Panc1 (cell line): Measurements from ENCODE around the gene RITA1. TPM values are rescaled to one million over a fixed set of nuclear protein-coding genes. Genes with fewer than 3 reads are reported as not detected.

Experiments used
- ATAC-seq: fragments of 200-7000 bp; cut with Tn5 transposase; 2 replicates; pipeline ENCODE4 v1.9.1; 2020; ENCODE audit warnings: mild to moderate bottlenecking, moderate library complexity
- BruUV-seq: library from RNA; stranded (reverse); fragments of 400-500 nt; replicated peaks from 2 replicates; lab custom pipeline; 2021; lab: Mats Ljungman, UMichigan
- CTCF ChIA-PET: fragments of 300-600 bp; sonication (Branson Sonifier 250); formaldehyde crosslinking; loops from one replicate; lab custom pipeline; 2022; ENCODE audit warnings: antibody characterized with exemption; lab: Charles Lee
- POLR2A ChIA-PET: fragments of 300-600 bp; sonication (Branson Sonifier 250); formaldehyde crosslinking; loops from one replicate; lab custom pipeline; 2022; ENCODE audit warnings: antibody characterized with exemption; lab: Charles Lee
- DNase-seq: peaks from one replicate; pipeline ENCODE4 v3.0.0-alpha.2; 2010; ENCODE audit warnings: low read depth, low spot score
- H3K27ac ChIP-seq: 2 replicates; pipeline ENCODE4 v1.5.1; 2011; ENCODE audit warnings: mild to moderate bottlenecking, low read length, inconsistent platforms
- H3K27me3 ChIP-seq: fragments of 200-500 bp; sonication (Bioruptor generic); 2 replicates; pipeline ENCODE4 v1.6.0; 2014; ENCODE audit warnings: low read length, inconsistent platforms; ENCODE audit not compliant: control insufficient read depth, insufficient read depth
- H3K36me3 ChIP-seq: fragments of 200-500 bp; sonication (Bioruptor generic); 2 replicates; pipeline ENCODE4 v1.5.1; 2014; ENCODE audit warnings: inconsistent platforms, mild to moderate bottlenecking, low read length, moderate library complexity; ENCODE audit not compliant: control insufficient read depth, insufficient read depth
- H3K4me1 ChIP-seq: 2 replicates; pipeline ENCODE4 v1.5.1; 2011; ENCODE audit warnings: inconsistent platforms, mild to moderate bottlenecking, low read length, moderate library complexity; ENCODE audit not compliant: control insufficient read depth, insufficient read depth
- H3K4me3 ChIP-seq, 2 experiments: 2 replicates each; pipeline ENCODE4 v1.5.1; 2011 to 2012; ENCODE audit warnings: low read depth in 2 of 2, low read length in 2 of 2, mild to moderate bottlenecking in 2 of 2, inconsistent platforms in 1 of 2, moderate library complexity in 1 of 2
- H3K9me3 ChIP-seq: fragments of 200-500 bp; sonication (Bioruptor generic); 2 replicates; pipeline ENCODE4 v1.5.1; 2014; ENCODE audit warnings: low read depth, mild to moderate bottlenecking, inconsistent platforms, low read length, moderate library complexity; ENCODE audit not compliant: control insufficient read depth, insufficient read depth
- CTCF ChIP-seq: fragments of 450-650 bp; IDR thresholded peaks from 2 replicates; pipeline ENCODE4 v1.5.1; 2017; ENCODE audit warnings: mild to moderate bottlenecking
- POLR2AphosphoS5 ChIP-seq: IDR thresholded peaks from 2 replicates; pipeline ENCODE4 v1.6.1; 2012; ENCODE audit warnings: mild to moderate bottlenecking, low read depth, low read length, moderate library complexity
- REST ChIP-seq, 2 experiments: IDR thresholded peaks; 2 replicates each; pipeline ENCODE4 v1.6.1; 2011 to 2012; ENCODE audit warnings: low read depth in 2 of 2, control low read depth in 1 of 2, low read length in 1 of 2, mild to moderate bottlenecking in 1 of 2, moderate library complexity in 1 of 2; ENCODE audit not compliant: insufficient read depth in 1 of 2
- SIN3A ChIP-seq: IDR thresholded peaks from 2 replicates; pipeline ENCODE4 v1.6.1; 2012; ENCODE audit warnings: low read depth, mild to moderate bottlenecking, low read length, moderate library complexity, borderline replicate concordance; ENCODE audit not compliant: insufficient read depth
- TCF7L2 ChIP-seq: IDR thresholded peaks from 2 replicates; pipeline ENCODE4 v1.6.1; 2011; ENCODE audit warnings: mild to moderate bottlenecking, low read depth, low read length, inconsistent platforms
- in situ Hi-C: cut with HindIII; loops from 2 replicates; pipeline ENCODE4 v1.10.0; 2016; ENCODE audit warnings: low sequenced_read_pairs, low pct_unique_long_range_greater_than_20kb
- intact Hi-C: fragments of 100-400 bp; cut with micrococcal nuclease; formaldehyde crosslinking; loops from one replicate; pipeline ENCODE4 v1.10.0; 2022; ENCODE audit not compliant: unreplicated experiment
- total RNA-seq: library from RNA; stranded (reverse); gene quantifications from one replicate; pipeline ENCODE4 v1.2.1, GENCODE V29; 2021; ENCODE audit not compliant: unreplicated experiment

RITA1 gene
- total RNA-seq, 1 experiment from 2014 or later = 41.0 TPM

DNA sequence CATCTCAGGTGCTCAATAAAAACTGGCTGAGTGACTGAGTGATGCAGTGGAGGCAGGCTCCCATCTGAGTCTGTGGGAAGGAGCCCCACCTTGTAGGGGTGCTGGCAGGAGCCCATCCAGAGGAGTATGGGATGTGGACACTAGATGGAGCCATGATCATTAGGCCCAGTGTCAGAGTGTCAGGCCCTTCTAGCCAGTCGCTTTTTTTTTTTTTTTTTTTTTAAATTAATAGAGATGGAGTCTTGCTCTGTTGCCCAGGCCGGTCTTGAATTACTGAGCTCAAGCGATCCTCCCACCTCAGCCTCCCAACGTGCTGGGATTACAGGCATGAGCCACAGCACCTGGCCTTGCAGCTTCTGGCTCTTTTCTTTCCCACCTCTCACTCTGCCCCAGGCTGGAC, 11.5 kb downstream of the RITA1 start:
- Histone ChIP-seq H3K27me3 (no peaks in the 10 kb centered on the region), H3K4me1 (peaks cover 36% of the 10 kb centered on the region), H3K36me3 (no peaks in the 10 kb centered on the region), H3K9me3 (no peaks in the 10 kb centered on the region), H3K4me3 (no peak overlapping the region), H3K27ac (peak overlapping the region; percentile 40)
- ATAC-seq (peak; percentile 81), DNase-seq (peak; percentile 67)
- intact Hi-C loops (no loop called here), in situ Hi-C loops (no loop called here)
- CTCF ChIA-PET = interaction anchor here (0.6 kb wide), 4 partner anchors 43 to 226 kb away, joined by 3 to 11 read pairs (median 6); no protein-coding TSS in a partner anchor
- no TSS peak for BruUV-seq
- POLR2A ChIA-PET = interaction anchor here (0.5 to 0.7 kb wide), 4 partner anchors 15 to 65 kb away, joined by 4 to 20 read pairs (median 5); no protein-coding TSS in a partner anchor
- TF ChIP-seq POLR2AphosphoS5 = 0 out of 2 replicates have a peak, but pooled peaks have one; percentile 54
- no peak for TF ChIP-seq TCF7L2
- peak; percentile 91 for TF ChIP-seq CTCF

GRCh38 chr12:113197518-113198077, 12.1 kb downstream of the RITA1 start:
- H3K36me3 ChIP-seq = no peaks in the 10 kb centered on the region
- in situ Hi-C loops = no loop called here
- H3K27me3 ChIP-seq = no peaks in the 10 kb centered on the region
- DNase-seq = no peak
- peaks cover 30% of the 10 kb centered on the region for H3K4me1 ChIP-seq
- CTCF ChIA-PET = interaction anchor here (0.6 kb wide), 4 partner anchors 42 to 225 kb away, joined by 3 to 11 read pairs (median 6); no protein-coding TSS in a partner anchor
- POLR2A ChIA-PET = interaction anchor here (0.5 to 0.7 kb wide), 4 partner anchors 14 to 74 kb away, joined by 3 to 6 read pairs (median 4); no protein-coding TSS in a partner anchor
- no peak overlapping the region; the same call in 1 of the 2 replicates for H3K27ac ChIP-seq
- no TSS peak for BruUV-seq
- no peaks in the 10 kb centered on the region for H3K9me3 ChIP-seq
- no peak for ATAC-seq
- intact Hi-C loops = no loop called here
- no peak overlapping the region for H3K4me3 ChIP-seq
- no peak for TF ChIP-seq TCF7L2
- TF ChIP-seq CTCF = no peak
- TF ChIP-seq SIN3A = no peak
- no peak for TF ChIP-seq REST (IDR thresholded peaks at IDR 0.05; ENCODE audit: insufficient read depth in 1 of 2, low read depth in 2 of 2, low read length in 1 of 2)
- TF ChIP-seq POLR2AphosphoS5 = no peak
